ENCODE data around the gene IL37.

- TF ChIP-seq CTCF (IDR thresholded peaks at IDR 0.05) (no peak), POLR2A (IDR thresholded peaks at IDR 0.05) (no peak), EP300 (IDR thresholded peaks at IDR 0.05) (no peak), POLR2AphosphoS5 (IDR thresholded peaks at IDR 0.05) (no peak)
Observed at GRCh38 chr2:112891385-112891831, 19.6 kb upstream of the IL37 start.
